H1 (cell line): ENCODE data around the gene LCN2. TPM values are rescaled to one million over a fixed set of nuclear protein-coding genes. Genes with fewer than 3 reads are reported as not detected.

ENCODE experiments used
- EGR1 ChIP-seq: IDR thresholded peaks from 2 replicates; pipeline ENCODE4 v1.6.1; 2011; ENCODE audit warnings: low read depth, low read length, borderline replicate concordance
- GTF2F1 ChIP-seq: IDR thresholded peaks from 2 replicates; pipeline ENCODE4 v1.6.1; 2012; ENCODE audit warnings: low read depth, low read length, improper control_type of control experiment, borderline replicate concordance
- HDAC2 ChIP-seq, 2 experiments: fragments of 300-600 bp in 1 of 2; sonication (generic) in 1 of 2; IDR thresholded peaks; 2 replicates each; pipeline ENCODE4 v1.6.1; 2011 to 2012; ENCODE audit warnings: low read depth in 2 of 2, low read length in 2 of 2, mild to moderate bottlenecking in 2 of 2, moderate library complexity in 2 of 2, borderline replicate concordance in 1 of 2, inconsistent platforms in 1 of 2
- JUN ChIP-seq: IDR thresholded peaks from 2 replicates; pipeline ENCODE4 v1.6.1; 2011; ENCODE audit warnings: low read depth, mild to moderate bottlenecking, improper control_type of control experiment, low read length
- POLR2A ChIP-seq, 2 experiments: IDR thresholded peaks; 1 replicate in 1 of 2; 2 replicates in 1 of 2; pipeline ENCODE4 v1.6.1; 2011; ENCODE audit warnings: low read depth in 2 of 2, low read length in 2 of 2, mild to moderate bottlenecking in 2 of 2; ENCODE audit errors: control extremely low read depth in 1 of 2
- RFX5 ChIP-seq: IDR thresholded peaks from 2 replicates; pipeline ENCODE4 v1.6.1; 2011; ENCODE audit warnings: low read depth, low read length, improper control_type of control experiment, borderline replicate concordance
- SP2 ChIP-seq: IDR thresholded peaks from 2 replicates; pipeline ENCODE4 v1.6.1; 2012; ENCODE audit warnings: mild to moderate bottlenecking, low read length, inconsistent platforms
- polyA plus RNA-seq, 7 experiments: library from polyadenylated mRNA; depleted of rRNA in 3 of 7; stranded (reverse) in 5 of 7; unstranded in 2 of 7; fragments of >200 nt in 5 of 7; fragments of 200-250 nt in 2 of 7; gene quantifications; 1 replicate in 5 of 7; 2 replicates in 1 of 7; 4 replicates in 1 of 7; pipeline versions ENCODE4 v1.2.1 to v1.2.3, GENCODE V29; 2011 to 2013; ENCODE audit warnings: missing spikeins in 2 of 7, mixed read lengths in 2 of 7
- total RNA-seq: library from RNA; stranded (reverse); fragmentation: NEBNext Ultra II Directional; extraction: Animal tissue kit (Norgen Biotek cat#: 25700); gene quantifications from 2 replicates; pipeline ENCODE4 v1.2.1, GENCODE V29; 2021

LCN2 gene
- total and polyA plus RNA-seq, 2 of the 8 experiments (the other 6 are each of a cell fraction or from before 2014, with no cell fraction given): 1.1 to 1.6 TPM

GRCh38 chr9:128191406-128192046 is 42.3 kb downstream of the LCN2 start, which contains the start of gene CIZ1 (continued):
- peak in 1 of 2 experiments; percentile 68; a peak in 1 of 4 replicates for TF ChIP-seq HDAC2 (IDR thresholded peaks at IDR 0.05; ENCODE audit: borderline replicate concordance in 1 of 2, low read depth in 2 of 2, low read length in 2 of 2)
- no peak for TF ChIP-seq GTF2F1
- TF ChIP-seq POLR2A (IDR thresholded peaks at IDR 0.05; ENCODE audit: control extremely low read depth in 1 of 2, low read depth in 2 of 2, low read length in 2 of 2): peak in 1 of 2 experiments; percentile 44; a peak in 1 of 3 replicates
- peak; percentile 46; the same call in 1 of the 2 replicates for TF ChIP-seq SP2
- TF ChIP-seq EGR1: peak; percentile 67; the same call in 1 of the 2 replicates
- no peak for TF ChIP-seq JUN
- TF ChIP-seq RFX5: no peak
